Kidney (tissue), 14 donors: Measurements from ENCODE around the gene FBXW9. TPM values are rescaled to one million over a fixed set of nuclear protein-coding genes. Genes with fewer than 3 reads are reported as not detected.
"Not testable (repeated sequence)": the region's sequence is repeated elsewhere in the genome, so short reads cannot be mapped to it uniquely, and the experiment has no call there.

ENCODE experiments used
- DNase-seq, 5 donors: peaks; one replicate each; pipeline ENCODE4 v3.0.0-alpha.2; 2013 to 2020
- FAIRE-seq: peaks from 2 replicates; lab custom pipeline; 2012; peaks lifted over from hg19 to GRCh38; lab: Jason Lieb, UNC
- H3K27ac ChIP-seq, 2 donors: one replicate each; pipeline ENCODE4 v1.7.0; 2013; ENCODE audit warnings: low read depth in 2 of 2, low read length in 2 of 2, inconsistent platforms in 1 of 2
- H3K27me3 ChIP-seq: one replicate; pipeline ENCODE4 v1.7.1; 2013; ENCODE audit warnings: low read length, inconsistent platforms; ENCODE audit not compliant: control insufficient read depth, insufficient read depth
- H3K36me3 ChIP-seq, 3 donors: one replicate each; pipeline versions ENCODE4 v1.7.0 to v1.7.1; 2013; ENCODE audit warnings: low read length in 3 of 3, control low read depth in 1 of 3, inconsistent platforms in 1 of 3; ENCODE audit not compliant: insufficient read depth in 3 of 3, control insufficient read depth in 2 of 3
- H3K4me1 ChIP-seq, 3 donors: one replicate each; pipeline versions ENCODE4 v1.7.0 to v1.7.1; 2013; ENCODE audit warnings: low read length in 3 of 3, inconsistent platforms in 1 of 3, low read depth in 1 of 3; ENCODE audit not compliant: control insufficient read depth in 2 of 3, insufficient read depth in 2 of 3
- H3K4me3 ChIP-seq, 3 donors: one replicate each; pipeline versions ENCODE4 v1.7.0 to v1.8.1; 2013; ENCODE audit warnings: low read length in 3 of 3, control low read depth in 1 of 3, inconsistent platforms in 1 of 3
- H3K9ac ChIP-seq, 3 donors: one replicate each; pipeline versions ENCODE4 v1.7.0 to v1.7.1; 2013; ENCODE audit warnings: low read length in 3 of 3, control low read depth in 1 of 3, inconsistent platforms in 1 of 3
- H3K9me3 ChIP-seq, 3 donors: one replicate each; pipeline versions ENCODE4 v1.7.0 to v1.7.1; 2013; ENCODE audit warnings: low read length in 3 of 3, control low read depth in 1 of 3, inconsistent platforms in 1 of 3; ENCODE audit not compliant: control insufficient read depth in 2 of 3, insufficient read depth in 1 of 3
- intact Hi-C: fragments of 100-400 bp; cut with DNase I; formaldehyde crosslinking; loops from one replicate; pipeline ENCODE4 v1.11.1; 2022
- polyA plus RNA-seq: library from polyadenylated mRNA; stranded (reverse); fragments of 350-450 nt; fragmentation: Illumina TruSeq; extraction: RNeasy Lipid Tissue Mini Kit (QIAGEN cat#74804); gene quantifications from one replicate; pipeline ENCODE4 v1.2.3, GENCODE V29; 2014; ENCODE audit warnings: low read depth, low replicate concordance; ENCODE audit not compliant: insufficient read depth
- total RNA-seq: library from RNA; stranded (reverse); fragmentation: NEBNext Ultra II Directional; extraction: Animal tissue kit (Norgen Biotek cat#: 25700); gene quantifications from one replicate; pipeline ENCODE4 v1.2.1, GENCODE V29; 2021
- TF ChIP-seq, protein P1 (sequence below): IDR thresholded peaks from 3 replicates; pipeline ENCODE4 v1.5.1; 2012; ENCODE audit warnings: mild to moderate bottlenecking, moderate library complexity, borderline replicate concordance; ENCODE audit not compliant: insufficient read depth; ENCODE audit errors: extremely low read depth
- donor health status: control.
- donor health status: control.
- donor health status: control.
- donor health status: control.
- donor health status: control.
- donor health status: DM: yes; HTN: yes; CAD: no.
- donor health status: Normal renal cell carcinoma (clear cell type).

FBXW9 gene
- total and polyA plus RNA-seq, 2 donors from 2014 or later = 11.4 to 14.9 TPM

DNA sequence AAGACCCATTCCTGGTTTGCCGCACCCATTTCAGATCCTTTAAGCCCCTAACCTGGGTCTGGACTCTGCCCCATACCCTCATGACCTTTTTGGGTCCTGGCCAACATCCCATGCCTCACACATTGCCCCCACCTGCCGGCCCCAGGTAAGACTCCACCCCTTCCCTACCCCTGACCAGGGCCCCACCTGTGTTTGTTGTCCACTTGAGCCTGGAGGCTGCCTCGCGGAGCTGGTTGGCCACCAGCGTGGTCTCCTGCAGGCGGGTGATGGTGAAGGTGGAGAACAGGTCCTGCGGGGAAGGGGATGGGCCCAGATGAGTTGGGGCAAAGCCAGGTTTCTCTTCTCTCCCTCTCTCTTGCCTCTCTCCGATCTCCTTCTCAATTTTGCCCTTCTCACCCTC is 49.4 kb downstream of the FBXW9 start:
- Histone ChIP-seq H3K4me1 (peaks cover 0 to 4% (median 0%) of the 10 kb centered on the region in 3 donors), H3K4me3 (peak overlapping the region in 1 of 3 donors; percentile 47), H3K27ac (no peak overlapping the region), H3K36me3 (no peaks in the 10 kb centered on the region), H3K9ac (no peak overlapping the region), H3K27me3 (no peaks in the 10 kb centered on the region), H3K9me3 (no peaks in the 10 kb centered on the region)
- FAIRE-seq (no peak), DNase-seq (peak in 1 of 5 donors; percentile 76)
- TF ChIP-seq, protein P1, sequence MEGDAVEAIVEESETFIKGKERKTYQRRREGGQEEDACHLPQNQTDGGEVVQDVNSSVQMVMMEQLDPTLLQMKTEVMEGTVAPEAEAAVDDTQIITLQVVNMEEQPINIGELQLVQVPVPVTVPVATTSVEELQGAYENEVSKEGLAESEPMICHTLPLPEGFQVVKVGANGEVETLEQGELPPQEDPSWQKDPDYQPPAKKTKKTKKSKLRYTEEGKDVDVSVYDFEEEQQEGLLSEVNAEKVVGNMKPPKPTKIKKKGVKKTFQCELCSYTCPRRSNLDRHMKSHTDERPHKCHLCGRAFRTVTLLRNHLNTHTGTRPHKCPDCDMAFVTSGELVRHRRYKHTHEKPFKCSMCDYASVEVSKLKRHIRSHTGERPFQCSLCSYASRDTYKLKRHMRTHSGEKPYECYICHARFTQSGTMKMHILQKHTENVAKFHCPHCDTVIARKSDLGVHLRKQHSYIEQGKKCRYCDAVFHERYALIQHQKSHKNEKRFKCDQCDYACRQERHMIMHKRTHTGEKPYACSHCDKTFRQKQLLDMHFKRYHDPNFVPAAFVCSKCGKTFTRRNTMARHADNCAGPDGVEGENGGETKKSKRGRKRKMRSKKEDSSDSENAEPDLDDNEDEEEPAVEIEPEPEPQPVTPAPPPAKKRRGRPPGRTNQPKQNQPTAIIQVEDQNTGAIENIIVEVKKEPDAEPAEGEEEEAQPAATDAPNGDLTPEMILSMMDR = no peak
- intact Hi-C loops = no loop called here

DNA sequence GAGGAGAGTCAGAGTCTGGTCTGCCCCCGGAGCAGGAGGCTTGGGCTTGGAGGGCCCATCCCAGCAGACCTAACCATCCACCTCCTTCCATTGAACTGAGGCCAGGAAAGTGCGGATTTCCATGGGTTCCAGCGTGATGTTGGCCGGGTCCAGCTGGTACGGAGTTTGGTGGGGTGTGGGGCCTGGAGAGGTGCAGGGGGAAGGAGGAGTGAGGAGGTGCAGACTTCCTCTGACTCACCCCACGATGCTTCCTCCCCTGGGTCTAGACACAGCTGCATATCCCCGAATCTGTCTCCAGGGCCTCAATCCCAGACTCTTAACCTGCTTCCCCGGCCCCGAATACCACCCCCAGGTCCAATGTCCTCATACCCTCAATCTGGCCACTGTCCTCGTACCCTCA is 49.9 kb downstream of the FBXW9 start:
- no peaks in the 10 kb centered on the region for H3K27me3 ChIP-seq
- H3K4me1 ChIP-seq = peaks cover 0 to 4% (median 0%) of the 10 kb centered on the region in 3 donors
- H3K9me3 ChIP-seq = no peaks in the 10 kb centered on the region
- FAIRE-seq = no peak
- TF ChIP-seq, protein P1 = no peak
- intact Hi-C loops = no loop called here
- DNase-seq = peak in 1 of 5 donors; percentile 42
- no peak overlapping the region for H3K4me3 ChIP-seq
- H3K27ac ChIP-seq = no peak overlapping the region
- H3K9ac ChIP-seq = no peak overlapping the region
- no peaks in the 10 kb centered on the region for H3K36me3 ChIP-seq

DNA sequence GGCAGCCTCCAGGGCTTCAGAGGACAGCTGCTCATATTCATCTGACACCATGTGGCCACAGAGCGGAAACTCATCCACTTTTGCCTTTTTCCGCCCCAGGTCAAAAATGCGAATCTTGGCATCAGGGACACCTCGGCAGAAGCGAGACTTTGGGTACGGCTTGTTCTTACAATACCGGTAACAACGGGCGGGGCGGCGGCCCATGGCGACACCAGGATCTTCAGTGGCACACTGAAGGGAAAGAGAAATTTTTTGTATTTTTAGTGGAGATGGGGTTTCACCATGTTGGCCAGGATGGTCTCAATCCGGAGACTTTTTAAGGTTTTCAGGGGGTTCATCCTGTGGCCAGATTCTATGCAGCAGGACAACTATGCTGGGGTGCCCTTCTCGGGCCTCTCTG is 52.7 kb downstream of the FBXW9 start:
- H3K4me3 ChIP-seq, H3K36me3 ChIP-seq, H3K4me1 ChIP-seq, H3K9me3 ChIP-seq, H3K9ac ChIP-seq, intact Hi-C loops, FAIRE-seq, H3K27me3 ChIP-seq, H3K27ac ChIP-seq: not testable (repeated sequence)
- DNase-seq = peak in 1 of 5 donors; percentile 40

DNA sequence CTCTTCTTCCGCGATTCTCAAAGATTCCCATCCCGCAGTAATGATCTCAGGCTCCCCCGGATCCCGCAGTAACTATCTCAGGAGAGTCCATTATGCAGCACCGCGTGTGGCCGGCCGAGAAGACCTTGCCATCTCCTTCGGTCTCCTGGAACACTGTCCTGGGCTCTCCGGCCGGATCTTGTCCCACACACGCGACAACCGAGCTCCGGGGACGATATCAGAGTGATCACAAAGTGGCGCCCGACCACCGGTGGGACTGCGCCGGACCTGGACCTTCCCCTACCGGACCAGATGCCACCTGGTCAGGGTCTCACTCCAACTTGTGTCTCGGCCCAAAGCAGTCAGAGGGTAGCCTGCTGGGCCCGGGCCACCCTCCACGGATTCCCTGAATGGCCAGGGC is 53.9 kb downstream of the FBXW9 start:
- no peak overlapping the region for H3K27ac ChIP-seq
- no peaks in the 10 kb centered on the region for H3K36me3 ChIP-seq
- TF ChIP-seq, protein P1 = no peak
- intact Hi-C loops = no loop called here
- H3K4me1 ChIP-seq = peaks cover 0 to 6% (median 0%) of the 10 kb centered on the region in 3 donors
- DNase-seq (peak in 1 of 5 donors; percentile 23), FAIRE-seq (no peak)
- H3K9me3 ChIP-seq = no peaks in the 10 kb centered on the region
- H3K4me3 ChIP-seq = no peak overlapping the region
- no peaks in the 10 kb centered on the region for H3K27me3 ChIP-seq
- H3K9ac ChIP-seq = no peak overlapping the region
